ENCODE results near the gene SLC26A8. TPM values are rescaled to one million over a fixed set of nuclear protein-coding genes. Genes with fewer than 3 reads are reported as not detected.
"Not testable (repeated sequence)": the region's sequence is repeated elsewhere in the genome, so short reads cannot be mapped to it uniquely, and the experiment has no call there.

Gene SLC26A8
- total and polyA plus RNA-seq, 2 experiments from 2014 or later, result 0.89 to 2.9 TPM

DNA sequence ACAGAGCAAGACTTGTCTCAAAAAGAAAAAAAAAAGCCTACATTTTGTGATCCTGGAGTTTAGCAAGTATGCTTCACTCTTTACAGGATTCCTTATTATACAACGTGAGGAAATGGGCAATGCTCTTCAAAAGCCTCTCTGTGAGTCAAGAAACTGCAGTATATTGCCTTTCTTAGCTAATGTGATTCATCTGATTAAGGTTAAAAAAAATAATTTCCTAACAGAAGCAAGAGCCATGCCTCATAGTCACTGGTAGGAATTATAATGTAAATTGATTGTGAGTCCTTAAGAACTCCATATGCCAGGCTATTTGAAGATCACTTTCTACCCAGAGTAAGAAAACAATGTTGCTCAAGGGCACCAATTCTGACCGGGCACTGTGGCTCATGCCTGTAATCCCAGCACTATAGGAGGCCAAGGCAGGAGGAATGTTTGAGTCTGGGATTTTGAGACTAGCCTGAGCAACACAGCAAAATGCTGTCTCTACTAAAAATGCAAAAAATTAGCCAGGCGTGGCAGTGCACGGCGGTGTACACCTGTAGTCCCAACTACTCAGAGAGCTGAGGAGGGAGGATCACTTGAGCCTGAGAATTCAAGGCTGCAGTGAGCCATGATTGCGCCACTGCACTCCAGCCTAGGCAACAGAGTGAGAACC is 43.3 kb downstream of the SLC26A8 start:
- Histone ChIP-seq H3K4me3 (no peak overlapping the region), H2AFZ (no peak overlapping the region; the same call in 1 of the 2 replicates), H3K4me2 (no peak overlapping the region), H3K9me2 (ENCODE audit: insufficient read depth) (no peaks in the 10 kb centered on the region), H3K4me1 (ENCODE audit: insufficient read depth) (peaks cover 8% of the 10 kb centered on the region), H3K36me3 (ENCODE audit: insufficient read depth) (no peaks in the 10 kb centered on the region), H3K27me3 (ENCODE audit: insufficient read depth) (no peaks in the 10 kb centered on the region), H3K79me2 (replicated peaks; ENCODE audit: insufficient read depth) (no peaks in the 10 kb centered on the region), H4K20me1 (replicated peaks; ENCODE audit: insufficient read depth) (no peaks in the 10 kb centered on the region), H3K27ac (ENCODE audit: low read depth) (no peak overlapping the region), H3F3A (replicated peaks; ENCODE audit: low read depth) (no peaks in the 10 kb centered on the region)
- peaks cover 1% of the 10 kb centered on the region for H3K27me3 Mint-ChIP-seq (ENCODE audit: insufficient read depth, low read depth, poor library complexity)
- no peak for ATAC-seq
- H3K4me1 Mint-ChIP-seq, result peaks cover 9% of the 10 kb centered on the region
- no peak for DNase-seq (ENCODE audit: low spot score)
- H3K4me3 Mint-ChIP-seq, result no peak overlapping the region
- H3K27ac Mint-ChIP-seq, result no peak overlapping the region
- TF ChIP-seq, protein P1, sequence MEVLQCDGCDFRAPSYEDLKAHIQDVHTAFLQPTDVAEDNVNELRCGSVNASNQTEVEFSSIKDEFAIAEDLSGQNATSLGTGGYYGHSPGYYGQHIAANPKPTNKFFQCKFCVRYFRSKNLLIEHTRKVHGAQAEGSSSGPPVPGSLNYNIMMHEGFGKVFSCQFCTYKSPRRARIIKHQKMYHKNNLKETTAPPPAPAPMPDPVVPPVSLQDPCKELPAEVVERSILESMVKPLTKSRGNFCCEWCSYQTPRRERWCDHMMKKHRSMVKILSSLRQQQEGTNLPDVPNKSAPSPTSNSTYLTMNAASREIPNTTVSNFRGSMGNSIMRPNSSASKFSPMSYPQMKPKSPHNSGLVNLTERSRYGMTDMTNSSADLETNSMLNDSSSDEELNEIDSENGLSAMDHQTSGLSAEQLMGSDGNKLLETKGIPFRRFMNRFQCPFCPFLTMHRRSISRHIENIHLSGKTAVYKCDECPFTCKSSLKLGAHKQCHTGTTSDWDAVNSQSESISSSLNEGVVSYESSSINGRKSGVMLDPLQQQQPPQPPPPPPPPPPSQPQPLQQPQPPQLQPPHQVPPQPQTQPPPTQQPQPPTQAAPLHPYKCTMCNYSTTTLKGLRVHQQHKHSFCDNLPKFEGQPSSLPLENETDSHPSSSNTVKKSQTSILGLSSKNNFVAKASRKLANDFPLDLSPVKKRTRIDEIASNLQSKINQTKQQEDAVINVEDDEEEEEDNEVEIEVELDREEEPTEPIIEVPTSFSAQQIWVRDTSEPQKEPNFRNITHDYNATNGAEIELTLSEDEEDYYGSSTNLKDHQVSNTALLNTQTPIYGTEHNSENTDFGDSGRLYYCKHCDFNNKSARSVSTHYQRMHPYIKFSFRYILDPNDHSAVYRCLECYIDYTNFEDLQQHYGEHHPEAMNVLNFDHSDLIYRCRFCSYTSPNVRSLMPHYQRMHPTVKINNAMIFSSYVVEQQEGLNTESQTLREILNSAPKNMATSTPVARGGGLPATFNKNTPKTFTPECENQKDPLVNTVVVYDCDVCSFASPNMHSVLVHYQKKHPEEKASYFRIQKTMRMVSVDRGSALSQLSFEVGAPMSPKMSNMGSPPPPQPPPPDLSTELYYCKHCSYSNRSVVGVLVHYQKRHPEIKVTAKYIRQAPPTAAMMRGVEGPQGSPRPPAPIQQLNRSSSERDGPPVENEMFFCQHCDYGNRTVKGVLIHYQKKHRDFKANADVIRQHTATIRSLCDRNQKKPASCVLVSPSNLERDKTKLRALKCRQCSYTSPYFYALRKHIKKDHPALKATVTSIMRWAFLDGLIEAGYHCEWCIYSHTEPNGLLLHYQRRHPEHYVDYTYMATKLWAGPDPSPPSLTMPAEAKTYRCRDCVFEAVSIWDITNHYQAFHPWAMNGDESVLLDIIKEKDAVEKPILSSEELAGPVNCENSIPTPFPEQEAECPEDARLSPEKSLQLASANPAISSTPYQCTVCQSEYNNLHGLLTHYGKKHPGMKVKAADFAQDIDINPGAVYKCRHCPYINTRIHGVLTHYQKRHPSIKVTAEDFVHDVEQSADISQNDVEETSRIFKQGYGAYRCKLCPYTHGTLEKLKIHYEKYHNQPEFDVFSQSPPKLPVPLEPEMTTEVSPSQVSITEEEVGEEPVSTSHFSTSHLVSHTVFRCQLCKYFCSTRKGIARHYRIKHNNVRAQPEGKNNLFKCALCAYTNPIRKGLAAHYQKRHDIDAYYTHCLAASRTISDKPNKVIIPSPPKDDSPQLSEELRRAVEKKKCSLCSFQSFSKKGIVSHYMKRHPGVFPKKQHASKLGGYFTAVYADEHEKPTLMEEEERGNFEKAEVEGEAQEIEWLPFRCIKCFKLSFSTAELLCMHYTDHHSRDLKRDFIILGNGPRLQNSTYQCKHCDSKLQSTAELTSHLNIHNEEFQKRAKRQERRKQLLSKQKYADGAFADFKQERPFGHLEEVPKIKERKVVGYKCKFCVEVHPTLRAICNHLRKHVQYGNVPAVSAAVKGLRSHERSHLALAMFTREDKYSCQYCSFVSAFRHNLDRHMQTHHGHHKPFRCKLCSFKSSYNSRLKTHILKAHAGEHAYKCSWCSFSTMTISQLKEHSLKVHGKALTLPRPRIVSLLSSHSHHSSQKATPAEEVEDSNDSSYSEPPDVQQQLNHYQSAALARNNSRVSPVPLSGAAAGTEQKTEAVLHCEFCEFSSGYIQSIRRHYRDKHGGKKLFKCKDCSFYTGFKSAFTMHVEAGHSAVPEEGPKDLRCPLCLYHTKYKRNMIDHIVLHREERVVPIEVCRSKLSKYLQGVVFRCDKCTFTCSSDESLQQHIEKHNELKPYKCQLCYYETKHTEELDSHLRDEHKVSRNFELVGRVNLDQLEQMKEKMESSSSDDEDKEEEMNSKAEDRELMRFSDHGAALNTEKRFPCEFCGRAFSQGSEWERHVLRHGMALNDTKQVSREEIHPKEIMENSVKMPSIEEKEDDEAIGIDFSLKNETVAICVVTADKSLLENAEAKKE (CRISPR knock-in tag; IDR thresholded peaks at IDR 0.05), result no peak
- TF ChIP-seq EZH2 (IDR thresholded peaks at IDR 0.05; ENCODE audit: low read depth, unreplicated experiment) (no peak), NANOG (IDR thresholded peaks at IDR 0.05; ENCODE audit: borderline replicate concordance) (no peak)
- H3K36me3 Mint-ChIP-seq (ENCODE audit: low read depth), result no peaks in the 10 kb centered on the region
- no peaks in the 10 kb centered on the region for H3K9me3 Mint-ChIP-seq

DNA sequence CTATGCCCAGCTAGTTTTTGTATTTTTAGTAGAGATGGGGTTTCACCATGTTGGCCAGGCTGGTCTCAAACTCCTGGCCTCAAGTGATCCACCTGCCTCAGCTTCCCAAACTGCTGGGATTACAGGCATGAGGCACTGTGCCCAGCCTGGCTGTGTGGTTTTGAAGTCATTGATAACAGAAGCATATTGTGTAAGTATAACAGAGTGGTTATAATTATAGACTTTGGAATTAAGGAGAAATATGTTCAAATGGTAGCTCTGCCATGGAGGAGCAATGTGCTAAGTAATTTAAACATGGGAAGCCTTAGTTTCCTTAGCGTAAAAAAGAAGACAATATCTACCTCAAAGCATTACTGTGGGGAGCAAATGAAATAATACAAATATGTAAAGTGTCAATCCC is 44.3 kb downstream of the SLC26A8 start:
- not testable (repeated sequence) for H3K27ac Mint-ChIP-seq; H3K36me3 Mint-ChIP-seq (ENCODE audit: low read depth); H3K4me1 ChIP-seq (ENCODE audit: insufficient read depth); H3K27ac ChIP-seq (ENCODE audit: low read depth); H3K9me2 ChIP-seq (ENCODE audit: insufficient read depth); H3K4me3 Mint-ChIP-seq; H3K9me3 Mint-ChIP-seq; H3K36me3 ChIP-seq (ENCODE audit: insufficient read depth); H3K4me2 ChIP-seq; H3K79me2 ChIP-seq (replicated peaks; ENCODE audit: insufficient read depth); DNase-seq (ENCODE audit: low spot score); ATAC-seq; H3K27me3 Mint-ChIP-seq (ENCODE audit: insufficient read depth, low read depth, poor library complexity); H3K4me3 ChIP-seq; H3K27me3 ChIP-seq (ENCODE audit: insufficient read depth); H3F3A ChIP-seq (replicated peaks; ENCODE audit: low read depth); H3K4me1 Mint-ChIP-seq; H4K20me1 ChIP-seq (replicated peaks; ENCODE audit: insufficient read depth); H2AFZ ChIP-seq

Measured in GM23338 (cell line).